ENCODE data around the gene RAB5B. TPM values are rescaled to one million over a fixed set of nuclear protein-coding genes. Genes with fewer than 3 reads are reported as not detected.
A peak's percentile ranks its signal among the peaks of the same experiment; 100 is the strongest.

RAB5B gene, protein sequence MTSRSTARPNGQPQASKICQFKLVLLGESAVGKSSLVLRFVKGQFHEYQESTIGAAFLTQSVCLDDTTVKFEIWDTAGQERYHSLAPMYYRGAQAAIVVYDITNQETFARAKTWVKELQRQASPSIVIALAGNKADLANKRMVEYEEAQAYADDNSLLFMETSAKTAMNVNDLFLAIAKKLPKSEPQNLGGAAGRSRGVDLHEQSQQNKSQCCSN
- 10 to 100 TPM; 39.2 to 68.1 TPM for total RNA-seq

DNA sequence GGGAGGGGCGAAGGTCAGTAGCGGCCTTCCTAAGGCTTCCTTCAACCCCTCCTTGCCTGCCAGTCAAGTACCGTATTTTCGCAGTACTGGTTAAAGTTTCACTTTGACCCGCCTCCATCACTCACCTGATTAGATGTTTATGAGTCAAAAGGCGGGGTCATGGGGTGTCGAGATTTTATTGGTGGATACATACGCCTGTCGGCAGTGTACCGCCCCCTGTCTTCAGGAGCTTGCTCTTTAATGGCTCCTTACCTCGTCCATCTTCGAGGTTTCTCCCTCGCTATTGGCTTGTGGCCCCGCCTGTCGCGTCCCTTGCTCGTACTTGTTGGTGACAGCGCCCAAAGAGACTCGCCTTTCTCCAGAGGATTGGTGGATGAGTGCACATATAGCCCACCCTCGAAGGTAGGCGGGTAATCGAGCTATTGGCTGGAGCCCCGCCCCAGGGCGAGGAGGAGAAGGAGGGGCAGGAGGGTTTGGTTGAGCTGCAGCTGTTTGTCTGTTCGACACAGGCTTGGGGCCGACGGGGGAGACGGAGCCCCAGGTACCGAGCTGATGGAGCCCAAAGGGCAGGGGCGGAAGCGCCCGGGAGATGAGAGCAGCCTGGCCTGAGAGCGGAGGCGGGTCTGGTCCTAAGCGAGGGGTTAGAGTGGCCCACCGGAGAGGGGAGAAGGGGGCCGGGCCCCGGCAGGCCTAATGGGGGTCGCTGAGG, at the start of gene RAB5B:
Gene RAB5B (plus strand): TSS at position 480 of the 709 bp plus-strand sequence. CDS start 12,883 bp downstream, outside the sequence.
- H3K9me3 Mint-ChIP-seq = no peaks in the 10 kb centered on the region
- H3K4me1 Mint-ChIP-seq (ENCODE audit: low read depth in 2 of 2) = peaks cover 12 to 16% of the 10 kb centered on the region in 2 donors
- no peaks in the 10 kb centered on the region for H3K27me3 Mint-ChIP-seq
- no peak within 1 kb of the TSS for H3K4me3 Mint-ChIP-seq
- peaks cover 5% of the 10 kb centered on the region for H3K36me3 Mint-ChIP-seq
- ATAC-seq (peak; percentile 95 to 96), DNase-seq (ENCODE audit: low spot score) (peak; percentile 100)
- no peak within 1 kb of the TSS for H3K27ac Mint-ChIP-seq

GRCh38 chr12:55925371-55925770, 48.5 kb upstream of the RAB5B start:
- DNase-seq (ENCODE audit: low spot score) (no peak), ATAC-seq (no peak)
- Mint-ChIP-seq H3K4me1 (ENCODE audit: low read depth in 2 of 2) (peaks cover 49 to 51% of the 10 kb centered on the region in 2 donors), H3K4me3 (peak overlapping the region; percentile 95), H3K36me3 (peaks cover 14% of the 10 kb centered on the region), H3K27me3 (no peaks in the 10 kb centered on the region), H3K27ac (peak overlapping the region; percentile 93 to 98), H3K9me3 (no peaks in the 10 kb centered on the region)

DNA sequence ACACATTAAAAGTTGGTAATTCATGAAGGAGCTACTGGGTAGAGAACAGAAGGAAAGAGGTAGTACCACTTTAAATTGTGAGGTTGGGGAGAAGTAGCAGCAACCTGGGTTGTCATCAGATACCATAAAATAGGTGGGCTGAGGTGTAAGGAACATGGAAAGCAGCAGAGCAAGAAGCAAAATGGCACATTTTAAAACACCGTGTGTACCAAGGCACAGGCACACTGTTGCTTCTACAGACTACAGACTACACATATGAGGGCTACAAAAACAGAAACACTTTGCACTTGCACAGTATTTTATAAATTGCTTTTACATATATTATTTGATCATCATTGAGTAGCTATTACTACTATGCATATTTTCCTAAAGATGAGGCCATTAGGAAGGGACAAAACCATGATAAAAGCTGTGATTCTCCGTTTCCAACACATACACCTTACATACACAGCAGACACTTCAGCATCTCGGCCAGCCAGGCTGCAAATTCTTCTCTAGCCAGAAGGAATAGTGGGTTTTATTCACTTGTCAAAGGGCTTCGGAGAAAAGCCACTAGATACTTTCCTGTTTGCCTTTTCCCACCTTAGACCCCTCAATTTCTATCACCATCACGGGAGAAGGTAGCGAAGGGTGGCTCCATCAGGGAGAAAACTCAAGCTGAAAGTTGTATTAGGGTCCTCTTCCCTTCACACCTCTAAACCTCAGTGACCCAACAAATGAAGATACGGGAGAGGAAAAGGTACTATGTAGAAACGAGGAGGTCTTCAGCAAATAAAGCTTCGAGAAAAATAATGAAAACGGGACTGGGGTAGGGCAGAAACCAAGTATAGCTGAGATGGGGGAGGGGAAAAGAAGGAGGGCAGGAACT, 47.8 kb upstream of the RAB5B start:
- Mint-ChIP-seq H3K36me3 (peaks cover 15% of the 10 kb centered on the region), H3K27ac (peak overlapping the region; percentile 93 to 98), H3K9me3 (no peaks in the 10 kb centered on the region), H3K4me3 (peak overlapping the region; percentile 95), H3K4me1 (ENCODE audit: low read depth in 2 of 2) (peaks cover 56 to 58% of the 10 kb centered on the region in 2 donors), H3K27me3 (no peaks in the 10 kb centered on the region)
- DNase-seq (ENCODE audit: low spot score) (no peak), ATAC-seq (no peak)

GRCh38 chr12:55926738-55927587, 46.9 kb upstream of the RAB5B start:
- Mint-ChIP-seq H3K4me3 (peak overlapping the region; percentile 95), H3K27me3 (no peaks in the 10 kb centered on the region), H3K9me3 (no peaks in the 10 kb centered on the region), H3K36me3 (peaks cover 21% of the 10 kb centered on the region), H3K27ac (peak overlapping the region; percentile 93 to 98), H3K4me1 (ENCODE audit: low read depth in 2 of 2) (peaks cover 62 to 65% of the 10 kb centered on the region in 2 donors)
- DNase-seq (ENCODE audit: low spot score) (peak; percentile 90), ATAC-seq (peak; percentile 73 to 85)

DNA sequence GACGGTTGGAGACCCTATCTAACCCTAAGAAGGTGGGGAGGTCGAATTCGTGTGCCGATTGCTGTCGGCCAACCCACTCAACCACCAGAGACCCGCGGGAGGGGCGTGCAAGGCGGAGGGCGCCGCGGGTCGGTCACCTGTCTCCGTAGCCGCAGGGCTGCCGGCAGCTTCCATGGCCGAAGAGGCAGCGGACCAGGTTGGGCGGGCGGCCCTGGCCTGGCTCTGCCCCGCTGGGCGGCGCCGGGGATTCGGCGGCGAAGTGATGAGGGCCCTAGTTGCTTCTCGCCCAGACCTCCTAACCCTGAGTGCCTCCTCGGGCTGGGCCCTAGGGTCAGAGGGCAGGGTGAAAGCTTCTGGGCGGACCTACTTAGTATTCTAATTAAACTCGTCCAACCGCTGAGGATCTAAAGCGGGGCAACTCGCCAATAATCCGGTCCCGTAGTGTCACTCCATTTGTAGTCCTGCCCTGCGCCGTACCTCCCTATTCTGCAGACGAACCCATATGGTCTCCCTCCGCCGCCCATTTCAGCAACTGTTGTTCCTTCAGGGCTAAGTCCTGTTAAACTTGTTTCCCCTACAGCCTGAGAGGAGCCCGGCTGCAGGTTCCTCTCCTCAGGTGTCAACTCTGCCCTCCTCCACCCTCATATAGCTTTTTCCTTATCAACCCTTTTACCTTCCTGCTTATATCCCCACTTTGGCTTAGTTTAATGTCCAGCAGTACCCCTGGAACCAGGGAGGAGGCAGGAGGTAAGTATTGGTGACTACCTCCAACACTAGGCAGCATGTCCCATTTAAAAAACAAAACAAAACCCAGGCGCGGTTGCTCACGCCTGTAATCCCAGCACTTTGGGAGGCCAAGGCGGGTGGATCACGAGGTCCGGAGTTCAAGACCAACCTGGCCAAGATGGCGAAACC, 46.0 kb upstream of the RAB5B start, which contains the start of gene PYM1:
Gene PYM1 (minus strand): TSS at position 307 of the 915 bp plus-strand sequence. CDS start 133 bp downstream, at position 174.
- peak; percentile 90 for DNase-seq (ENCODE audit: low spot score)
- Mint-ChIP-seq H3K27ac (peak within 1 kb of the TSS; percentile 93 to 98), H3K9me3 (no peaks in the 10 kb centered on the region), H3K36me3 (peaks cover 21% of the 10 kb centered on the region), H3K4me3 (peak within 1 kb of the TSS; percentile 95), H3K4me1 (ENCODE audit: low read depth in 2 of 2) (peaks cover 64 to 71% of the 10 kb centered on the region in 2 donors), H3K27me3 (no peaks in the 10 kb centered on the region)
- peak; percentile 75 to 86 for ATAC-seq

DNA sequence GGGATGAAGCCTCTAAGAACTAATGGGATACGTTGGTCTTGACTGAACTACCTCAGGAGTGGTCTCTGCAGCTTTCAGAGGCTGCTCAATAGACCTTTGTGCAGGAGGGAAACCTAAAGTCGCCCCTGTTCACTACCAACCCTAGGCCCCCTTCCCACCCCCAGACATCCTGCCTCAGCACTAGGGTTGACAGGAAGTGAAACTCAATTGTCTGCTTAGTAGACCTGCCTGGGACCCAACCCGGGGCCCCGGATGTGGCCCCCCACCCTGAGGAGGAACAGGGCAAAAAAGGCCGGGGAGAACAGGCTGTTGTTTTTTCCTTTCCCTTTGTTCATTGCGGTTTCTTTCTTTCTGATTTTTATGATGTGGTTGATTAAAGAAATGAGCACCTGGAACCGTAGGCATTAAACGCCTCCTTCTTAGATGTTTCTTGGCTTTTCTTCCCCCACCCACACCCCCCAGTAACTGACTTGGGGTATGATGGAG, 44.5 kb upstream of the RAB5B start:
- H3K4me1 Mint-ChIP-seq (ENCODE audit: low read depth in 2 of 2) = peaks cover 65 to 74% of the 10 kb centered on the region in 2 donors
- DNase-seq (ENCODE audit: low spot score) (peak; percentile 78), ATAC-seq (peak in 1 of 2 donors; percentile 57)
- no peaks in the 10 kb centered on the region for H3K27me3 Mint-ChIP-seq
- H3K27ac Mint-ChIP-seq = peak overlapping the region; percentile 93 to 98
- peak overlapping the region; percentile 95 for H3K4me3 Mint-ChIP-seq
- no peaks in the 10 kb centered on the region for H3K9me3 Mint-ChIP-seq
- H3K36me3 Mint-ChIP-seq = peaks cover 16% of the 10 kb centered on the region

DNA sequence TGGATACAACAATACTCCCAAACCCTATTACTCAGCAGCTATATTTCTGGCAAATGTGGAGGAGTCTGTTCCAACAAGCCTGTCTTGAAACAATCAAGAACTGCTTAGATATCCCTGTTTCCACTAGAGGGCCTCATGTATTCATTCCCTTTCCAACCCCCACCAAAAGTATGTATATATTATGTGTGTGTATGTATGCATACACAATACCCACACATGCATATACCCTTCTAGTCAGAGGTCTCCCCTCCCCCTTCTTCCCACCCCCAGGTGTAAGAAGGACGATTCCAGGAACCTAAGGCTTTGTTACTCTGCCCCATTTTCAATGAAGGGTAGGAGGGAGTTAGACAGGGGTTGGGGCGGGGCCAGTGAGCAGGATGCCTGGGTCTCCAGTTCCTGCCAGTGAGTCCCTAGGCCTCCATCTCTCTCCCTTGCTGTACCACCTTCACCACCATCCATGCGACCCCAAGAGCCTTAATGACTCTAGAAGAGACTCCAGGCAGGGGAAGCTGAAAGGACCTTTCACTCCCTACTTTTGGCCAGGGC, 43.0 kb upstream of the RAB5B start, which contains the start of gene DGKA:
Gene DGKA (plus strand): TSS at position 392 of the 546 bp plus-strand sequence. CDS start 5,342 bp downstream, outside the sequence.
- H3K4me1 Mint-ChIP-seq (ENCODE audit: low read depth in 2 of 2) = peaks cover 56 to 67% of the 10 kb centered on the region in 2 donors
- no peaks in the 10 kb centered on the region for H3K9me3 Mint-ChIP-seq
- H3K27me3 Mint-ChIP-seq = no peaks in the 10 kb centered on the region
- DNase-seq (ENCODE audit: low spot score) (peak; percentile 70), ATAC-seq (peak in 1 of 2 donors; percentile 31)
- H3K4me3 Mint-ChIP-seq = peak within 1 kb of the TSS; percentile 95
- peak within 1 kb of the TSS; percentile 93 to 98 for H3K27ac Mint-ChIP-seq
- peaks cover 7% of the 10 kb centered on the region for H3K36me3 Mint-ChIP-seq

GRCh38 chr12:55931317-55931779, 42.5 kb upstream of the RAB5B start:
- no peak for ATAC-seq

GRCh38 chr12:55931780-55932550, 41.9 kb upstream of the RAB5B start:
- H3K4me1 Mint-ChIP-seq (ENCODE audit: low read depth in 2 of 2) = peaks cover 48 to 55% of the 10 kb centered on the region in 2 donors
- peak overlapping the region; percentile 93 to 98 for H3K27ac Mint-ChIP-seq
- DNase-seq (ENCODE audit: low spot score) (peak; percentile 64), ATAC-seq (peak in 1 of 2 donors; percentile 30)
- H3K4me3 Mint-ChIP-seq = peak overlapping the region; percentile 95
- H3K27me3 Mint-ChIP-seq = no peaks in the 10 kb centered on the region
- H3K36me3 Mint-ChIP-seq = peaks cover 10% of the 10 kb centered on the region
- no peaks in the 10 kb centered on the region for H3K9me3 Mint-ChIP-seq

More at GRCh38 chr12:55931317-55931779, 42.5 kb upstream of the RAB5B start:
- Mint-ChIP-seq H3K4me1 (ENCODE audit: low read depth in 2 of 2) (peaks cover 52 to 62% of the 10 kb centered on the region in 2 donors), H3K4me3 (peak overlapping the region; percentile 95), H3K36me3 (peaks cover 7% of the 10 kb centered on the region), H3K9me3 (no peaks in the 10 kb centered on the region), H3K27ac (peak overlapping the region; percentile 93 to 98), H3K27me3 (no peaks in the 10 kb centered on the region)
- peak; percentile 63 for DNase-seq (ENCODE audit: low spot score)

DNA sequence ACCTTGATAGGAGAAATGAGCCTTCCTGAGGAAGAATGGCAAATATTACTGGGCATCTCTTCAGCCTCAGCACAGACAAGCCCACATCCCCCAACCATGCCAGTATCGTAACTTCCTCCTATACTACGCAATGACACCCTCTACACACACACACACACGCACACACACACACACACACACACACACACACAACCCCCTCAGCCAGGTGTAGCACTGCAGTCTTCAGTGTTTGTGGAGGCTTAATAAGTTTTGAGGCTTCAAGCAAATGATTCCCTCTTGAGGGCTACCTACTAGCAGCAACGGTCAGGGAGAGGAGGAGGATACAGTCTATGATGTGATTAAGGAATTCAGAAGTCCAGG, 41.3 kb upstream of the RAB5B start:
- Mint-ChIP-seq H3K27ac (peak overlapping the region; percentile 93 to 98), H3K4me3 (peak overlapping the region; percentile 95), H3K36me3 (peaks cover 15% of the 10 kb centered on the region), H3K4me1 (ENCODE audit: low read depth in 2 of 2) (peaks cover 44 to 56% of the 10 kb centered on the region in 2 donors), H3K9me3 (no peaks in the 10 kb centered on the region), H3K27me3 (no peaks in the 10 kb centered on the region)
- ATAC-seq (peak in 1 of 2 donors; percentile 25), DNase-seq (ENCODE audit: low spot score) (no peak)
